Ishikawa (cell line): Measurements from ENCODE around the gene ACSM6.

Experiments used
- CREB1 ChIP-seq: IDR thresholded peaks from 2 replicates; pipeline ENCODE4 v1.6.1; 2012; ENCODE audit warnings: low read depth
- EP300 ChIP-seq: IDR thresholded peaks from 2 replicates; pipeline ENCODE4 v1.6.1; 2012; ENCODE audit warnings: borderline replicate concordance
- MAX ChIP-seq: IDR thresholded peaks from 2 replicates; pipeline ENCODE4 v1.6.1; 2012
- USF1 ChIP-seq: IDR thresholded peaks from 2 replicates; pipeline ENCODE4 v1.6.1; 2012
- ZBTB7A ChIP-seq: IDR thresholded peaks from 2 replicates; pipeline ENCODE4 v1.6.1; 2012; ENCODE audit warnings: low read depth

GRCh38 chr10:95209509-95210127 lies 15.6 kb downstream of the ACSM6 start:
- no peak for TF ChIP-seq MAX
- TF ChIP-seq ZBTB7A, result no peak
- no peak for TF ChIP-seq CREB1
- no peak for TF ChIP-seq EP300
- no peak for TF ChIP-seq USF1
